ENCODE results near the gene LAMC2. TPM values are rescaled to one million over a fixed set of nuclear protein-coding genes. Genes with fewer than 3 reads are reported as not detected.
A peak's percentile ranks its signal among the peaks of the same experiment; 100 is the strongest.

The LAMC2 gene
- total and polyA plus RNA-seq, 2 of the 8 experiments (the other 6 are each of a cell fraction or from before 2014, with no cell fraction given), result 4.6 to 12.9 TPM

- Histone ChIP-seq H4K20me1 (replicated peaks in 1 of 2; ENCODE audit: control insufficient read depth in 1 of 2, insufficient read depth in 2 of 2, low read length in 2 of 2) (no peaks in the 10 kb centered on the region), H2BK15ac (ENCODE audit: low read length) (no peak overlapping the region), H3K56ac (replicated peaks; ENCODE audit: insufficient read length, low read depth, low read length) (no peak overlapping the region), H3K18ac (ENCODE audit: extremely low read depth, low read length) (no peak overlapping the region), H3K9me3 (ENCODE audit: insufficient read depth in 2 of 2, low read depth in 1 of 2, low read length in 1 of 2) (no peaks in the 10 kb centered on the region), H2BK120ac (replicated peaks; ENCODE audit: low read depth, low read length) (no peak overlapping the region), H3K27ac (ENCODE audit: low read depth, low read length) (no peak overlapping the region), H3K27me3 (replicated peaks in 1 of 4; ENCODE audit: control insufficient read depth in 3 of 4, extremely low read depth in 1 of 4, insufficient read depth in 3 of 4, low read length in 3 of 4) (no peaks in the 10 kb centered on the region), H3K4me3 (ENCODE audit: extremely low read depth in 1 of 4, insufficient read depth in 2 of 4, low read depth in 3 of 4, low read length in 4 of 4) (no peak overlapping the region), H4K8ac (ENCODE audit: extremely low read depth, insufficient read depth, low read length) (no peak overlapping the region), H2BK12ac (ENCODE audit: low read depth, low read length) (peak overlapping the region; percentile 71; the same call in 1 of the 2 replicates), H2BK5ac (ENCODE audit: low read depth, low read length) (peak overlapping the region; percentile 56; the same call in 1 of the 2 replicates), H3K23me2 (ENCODE audit: low read depth, low read length) (no peaks in the 10 kb centered on the region), H4K91ac (replicated peaks; ENCODE audit: insufficient read length, low read length) (peak overlapping the region; percentile 22), H3K9ac (replicated peaks in 1 of 4; ENCODE audit: extremely low read depth in 1 of 4, low read depth in 3 of 4, low read length in 3 of 4) (no peak overlapping the region), H3K36me3 (ENCODE audit: control insufficient read depth in 2 of 4, insufficient read depth in 4 of 4, low read length in 3 of 4) (no peaks in the 10 kb centered on the region), H4K5ac (ENCODE audit: insufficient read length, low read depth, low read length) (no peak overlapping the region), H3K79me1 (ENCODE audit: low read depth, low read length) (no peaks in the 10 kb centered on the region), H3K4me2 (ENCODE audit: insufficient read depth in 1 of 2, low read depth in 2 of 2, low read length in 2 of 2) (no peak overlapping the region), H3K79me2 (ENCODE audit: control insufficient read depth in 1 of 2, insufficient read depth in 2 of 2, low read length in 2 of 2) (no peaks in the 10 kb centered on the region), H3K4ac (replicated peaks; ENCODE audit: insufficient read length, low read depth, low read length) (peak overlapping the region; percentile 44), H3K23ac (ENCODE audit: insufficient read length) (no peak overlapping the region), H2AK5ac (ENCODE audit: low read depth, low read length) (no peak overlapping the region), H2BK20ac (ENCODE audit: low read length) (no peak overlapping the region), H3K4me1 (replicated peaks in 1 of 4; ENCODE audit: control insufficient read depth in 3 of 4, insufficient read depth in 4 of 4, low read length in 3 of 4) (peaks cover 4 to 21% (median 10%) of the 10 kb centered on the region in 4 experiments), H2AFZ (ENCODE audit: low read length) (no peak overlapping the region), H3K14ac (ENCODE audit: insufficient read length) (no peak overlapping the region)
- ChIA-PET CTCF (ENCODE audit: partially characterized antibody) (interaction anchor here (0.9 to 10.2 kb wide), 6 partner anchors 8 to 328 kb away, joined by 3 to 90 read pairs (median 4); no protein-coding TSS in a partner anchor), POLR2A (ENCODE audit: partially characterized antibody) (no interaction called here)
- FAIRE-seq (no peak), DNase-seq (ENCODE audit: low read depth in 1 of 2, low spot score in 2 of 2) (no peak)
- TF ChIP-seq KDM1A (IDR thresholded peaks at IDR 0.05; ENCODE audit: borderline replicate concordance, low read length) (no peak), POLR2A (IDR thresholded peaks at IDR 0.05; ENCODE audit: control extremely low read depth in 1 of 2, low read depth in 2 of 2, low read length in 2 of 2) (no peak)
- WGBS, 2 experiments (ENCODE audit: extremely low coverage in 1 of 2, insufficient coverage in 1 of 2, insufficient read length in 1 of 2, insufficient replicate concordance in 2 of 2, low coverage in 1 of 2, low lambda C conversion rate in 2 of 2, missing lambda C conversion rate in 1 of 2), result 89% methylated on average over 6 of the region's 6 CpGs; no CpG with 5 or more reads in 1 of the 2 experiments
These were observed 104.6 kb downstream of the LAMC2 start for GRCh38 chr1:183290628-183291027.
